AG20443 (cell line): ENCODE results near the gene ING2.
"Not testable (repeated sequence)": the region's sequence is repeated elsewhere in the genome, so short reads cannot be mapped to it uniquely, and the experiment has no call there.

Experiments
- DNase-seq: peaks from one replicate; pipeline ENCODE4 v3.0.0; 2012; ENCODE audit warnings: low spot score, mixed read lengths

Gene ING2

DNA sequence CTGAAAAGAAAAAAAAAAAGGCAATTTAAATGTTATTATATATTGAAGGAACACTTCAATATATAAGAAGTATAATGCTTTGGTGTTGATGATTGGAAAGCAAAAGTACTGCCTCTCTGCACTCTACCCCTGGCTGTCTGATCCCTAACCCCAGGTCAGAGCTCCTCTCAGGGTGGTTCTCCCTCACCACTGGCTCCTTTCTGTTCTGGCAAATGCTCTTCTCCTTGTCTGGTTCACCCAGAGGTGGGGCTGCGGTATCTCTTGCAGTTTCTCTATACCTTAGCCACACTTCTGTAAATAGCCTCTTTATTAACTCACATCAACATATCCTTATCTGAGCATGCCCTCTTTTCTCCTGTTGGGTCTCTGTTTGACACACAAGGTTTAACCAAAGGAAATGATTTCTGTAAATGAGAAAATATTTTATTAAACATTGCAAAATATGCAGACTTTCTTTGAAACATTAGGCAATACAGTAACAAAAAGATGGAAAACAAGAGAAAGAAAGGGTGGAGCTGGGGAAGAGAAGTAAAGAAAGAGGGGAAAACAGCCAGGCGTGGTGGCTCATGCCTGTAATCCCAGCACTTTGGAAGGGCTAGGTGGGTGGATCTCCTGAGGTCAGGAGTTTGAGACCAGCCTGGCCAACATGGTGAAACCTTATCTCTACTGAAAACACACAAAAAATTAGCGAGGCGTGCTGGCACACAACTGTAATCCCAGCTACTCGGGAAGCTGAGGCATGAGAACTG is 45.7 kb downstream of the ING2 start:
- no peak for DNase-seq

DNA sequence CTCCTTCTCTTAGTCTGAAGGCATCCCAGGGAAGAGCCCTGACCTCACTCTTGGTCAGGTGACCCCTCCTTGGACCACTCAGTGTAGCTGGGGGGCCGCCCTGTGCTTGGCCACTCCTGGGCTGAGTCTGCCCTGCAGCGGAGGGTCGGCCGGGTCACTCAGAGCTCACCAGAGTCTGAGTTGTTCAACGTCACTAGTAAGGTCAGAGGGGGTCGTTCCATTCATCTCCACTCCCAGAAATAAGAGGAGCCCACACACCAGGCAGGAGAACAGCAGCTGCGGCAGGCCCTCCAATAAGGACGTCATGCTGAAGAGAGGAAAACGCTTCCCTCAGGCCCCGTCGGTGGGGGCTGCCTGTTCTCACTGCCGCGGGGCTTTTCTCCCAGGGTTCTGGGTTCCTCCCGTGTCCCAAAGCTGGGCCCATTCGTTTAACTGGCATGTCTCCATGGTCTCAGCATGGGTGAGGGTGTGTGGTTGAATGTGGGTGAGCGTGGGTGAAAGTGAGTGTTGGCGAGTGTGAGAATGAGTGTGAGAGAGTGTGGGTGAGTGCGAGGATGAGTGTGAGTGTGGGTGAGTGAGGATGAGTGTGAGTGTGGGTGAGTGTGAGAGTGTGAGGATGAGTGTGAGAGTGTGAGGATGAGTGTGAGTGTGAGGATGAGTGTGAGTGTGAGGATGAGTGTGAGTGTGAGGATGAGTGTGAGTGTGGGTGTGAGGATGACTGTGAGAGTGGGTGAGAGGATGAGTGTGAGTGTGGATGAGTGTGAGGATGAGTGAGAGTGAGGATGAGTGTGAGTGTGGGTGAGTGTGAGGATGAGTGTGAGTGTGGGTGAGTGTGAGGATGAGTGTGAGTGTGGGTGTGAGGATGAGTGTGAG is 47.7 kb downstream of the ING2 start:
- DNase-seq = no peak

DNA sequence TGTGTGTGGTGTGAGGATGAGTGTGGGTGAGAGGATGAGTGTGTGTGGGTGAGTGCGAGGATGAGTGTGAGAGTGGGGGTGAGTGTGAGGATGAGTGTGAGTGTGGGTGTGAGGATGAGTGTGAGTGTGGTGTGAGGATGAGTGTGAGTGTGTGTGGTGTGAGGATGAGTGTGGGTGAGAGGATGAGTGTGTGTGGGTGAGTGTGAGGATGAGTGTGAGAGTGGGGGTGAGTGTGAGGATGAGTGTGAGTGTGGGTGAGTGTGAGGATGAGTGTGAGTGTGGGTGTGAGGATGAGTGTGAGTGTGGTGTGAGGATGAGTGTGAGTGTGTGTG is 48.3 kb downstream of the ING2 start:
- DNase-seq = not testable (repeated sequence)

DNA sequence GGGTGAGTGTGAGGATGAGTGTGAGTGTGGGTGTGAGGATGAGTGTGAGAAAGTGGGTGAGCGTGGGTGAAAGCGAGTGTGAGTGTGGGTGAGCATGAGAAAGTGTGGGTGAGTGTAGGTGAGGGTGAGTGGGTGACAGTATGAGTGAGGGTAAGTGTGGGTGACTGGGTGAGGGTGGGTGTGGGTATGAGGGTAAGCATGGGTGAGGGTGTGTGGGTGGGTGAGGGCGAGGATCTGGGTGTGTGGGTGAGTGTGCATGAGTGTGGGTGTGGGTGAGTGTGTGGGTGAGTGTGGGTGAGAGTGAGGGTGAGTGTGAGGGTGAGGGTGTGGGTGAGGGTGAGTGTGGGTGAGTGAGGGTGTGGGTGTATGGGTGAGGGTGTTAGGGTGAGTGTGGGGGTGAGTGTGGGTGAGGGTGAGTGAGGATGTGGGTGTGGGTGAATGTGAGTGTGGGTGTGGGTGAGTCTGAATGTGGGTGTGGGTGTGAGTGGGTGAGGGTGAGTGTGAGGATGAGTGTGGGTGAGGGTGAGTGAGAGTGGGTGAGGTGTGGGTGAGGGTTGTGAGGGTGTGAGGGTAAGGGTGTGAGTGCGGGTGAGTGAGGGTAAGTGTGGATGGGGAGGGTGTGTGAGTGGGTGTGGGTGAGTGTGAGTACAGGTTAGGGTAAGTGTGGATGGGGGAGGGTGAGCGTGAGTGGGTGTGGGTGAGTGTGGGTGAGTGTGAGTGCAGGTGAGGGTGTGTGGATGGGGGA is 48.9 kb downstream of the ING2 start:
- DNase-seq = no peak

DNA sequence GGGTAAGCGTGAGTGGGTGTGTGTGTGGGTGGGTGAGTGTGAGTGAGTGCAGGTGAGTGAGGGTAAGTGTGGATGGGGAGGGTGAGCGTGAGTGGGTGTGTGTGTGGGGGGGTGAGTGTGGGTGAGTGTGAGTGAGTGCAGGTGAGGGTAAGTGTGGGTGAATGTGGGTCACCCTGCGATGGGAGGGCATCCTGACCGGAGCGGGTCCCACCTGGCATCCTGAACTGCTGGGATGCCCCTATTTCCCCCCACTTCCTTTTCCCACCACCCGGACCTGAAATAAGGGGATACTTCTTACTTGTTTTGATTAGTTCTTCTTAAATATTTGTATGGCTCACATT is 49.5 kb downstream of the ING2 start:
- no peak for DNase-seq

DNA sequence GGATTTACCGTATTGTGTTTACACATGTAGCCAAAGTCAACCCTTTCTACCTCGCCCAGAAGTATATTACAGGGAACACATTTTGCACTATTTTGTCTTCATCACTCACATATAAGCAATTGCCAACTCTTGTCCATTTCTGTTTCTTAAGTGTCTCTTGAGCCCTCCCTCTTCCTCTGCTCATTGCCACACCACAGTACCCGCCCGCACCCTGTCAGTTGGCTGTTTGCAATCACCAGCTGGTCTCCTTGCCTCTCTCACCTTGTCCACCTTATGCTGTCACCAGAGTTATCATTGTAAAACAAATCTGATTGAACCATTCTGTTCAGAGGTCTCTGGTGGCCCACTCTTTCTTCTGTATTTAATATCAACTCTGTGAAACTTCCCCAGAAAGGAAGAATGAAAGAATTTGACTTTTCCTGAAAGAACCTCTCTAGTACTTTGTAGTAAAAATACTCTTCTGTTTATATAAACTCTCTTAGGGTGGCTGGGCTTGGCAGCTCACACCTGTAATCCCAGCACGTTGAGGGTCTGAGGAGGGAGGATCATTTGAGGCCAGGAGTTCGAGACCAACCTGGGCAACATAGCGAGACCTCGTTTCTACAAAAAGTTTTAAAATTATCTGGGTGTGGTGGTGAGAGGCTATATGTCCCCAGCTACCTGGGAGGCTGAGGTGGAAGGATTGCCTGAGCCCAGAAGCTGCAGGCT is 50.2 kb downstream of the ING2 start:
- no peak for DNase-seq

DNA sequence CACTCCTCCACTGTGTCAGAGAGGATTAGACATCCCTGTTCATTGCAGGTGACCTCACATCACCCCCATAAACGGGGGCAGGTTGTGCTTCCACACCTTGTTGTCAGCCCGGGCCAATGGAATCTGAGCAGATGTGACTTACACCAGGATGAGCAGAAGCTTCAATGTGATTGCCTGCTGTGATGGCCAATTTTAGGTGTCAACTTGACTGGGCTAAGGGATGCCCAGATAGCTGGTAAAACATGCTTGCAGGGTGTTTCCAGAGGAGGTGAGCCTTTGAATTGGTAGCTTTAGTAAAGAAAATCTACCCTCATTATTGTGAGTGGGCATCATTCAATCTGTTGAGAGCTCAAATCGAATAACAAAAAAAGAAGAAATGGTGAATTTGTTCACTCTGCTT is 52.1 kb downstream of the ING2 start:
- no peak for DNase-seq

DNA sequence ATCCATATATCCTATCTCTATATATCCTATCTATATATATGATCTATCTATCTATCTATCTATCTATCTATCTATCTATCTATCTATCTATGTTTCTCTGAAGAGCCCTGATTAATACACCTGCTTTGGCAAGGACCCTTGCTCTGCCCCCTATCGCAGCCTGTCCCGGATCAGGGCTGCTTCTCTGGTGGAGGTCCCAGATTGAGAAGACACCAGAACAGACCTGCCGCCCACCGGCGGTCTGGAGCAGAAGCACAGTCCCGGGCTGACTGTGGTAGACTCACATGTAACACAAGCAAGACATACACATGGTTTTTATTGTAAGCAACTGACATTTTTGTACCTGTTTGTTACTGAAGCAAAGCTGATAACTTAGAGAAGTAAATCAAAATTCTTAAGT is 52.8 kb downstream of the ING2 start:
- DNase-seq = no peak

DNA sequence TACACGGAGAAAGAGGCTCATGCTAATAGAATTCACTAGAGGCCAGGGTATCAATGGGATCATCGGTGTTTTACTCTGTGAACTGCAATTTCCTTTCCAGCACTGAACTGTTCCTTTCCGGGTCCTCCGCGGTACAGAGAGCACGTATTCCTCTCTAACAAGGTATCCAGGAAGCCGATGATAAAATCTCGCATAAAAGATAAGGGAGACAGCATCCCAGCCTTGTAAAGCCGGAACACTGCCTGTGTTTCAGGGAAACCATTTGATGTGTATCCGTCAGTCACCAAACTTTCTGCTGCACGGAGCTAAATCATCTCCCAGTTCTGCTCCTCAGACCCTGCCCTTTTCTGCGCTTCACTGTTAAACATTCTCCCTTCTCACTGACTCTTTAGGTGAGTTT is 54.0 kb downstream of the ING2 start:
- no peak for DNase-seq

DNA sequence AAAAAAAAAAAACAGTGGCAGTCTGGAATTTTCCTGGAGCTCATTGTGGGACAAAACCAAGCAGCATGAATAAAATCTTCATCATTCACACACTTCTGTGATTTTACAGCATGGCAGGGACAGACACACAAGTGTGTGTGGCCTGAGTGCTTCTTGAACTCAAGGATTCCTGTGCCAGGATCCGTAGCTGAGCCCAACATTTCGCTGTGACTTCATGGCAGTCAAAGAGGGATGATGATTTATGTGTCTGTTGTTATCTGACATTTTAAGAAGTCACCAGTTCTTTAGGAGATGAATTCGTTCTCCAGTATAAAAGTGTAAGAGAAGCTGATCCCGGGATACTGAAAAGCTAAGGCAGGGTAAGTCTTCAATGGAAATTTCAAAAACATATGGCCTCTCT is 57.0 kb downstream of the ING2 start:
- DNase-seq = no peak
